ENCODE data around the gene LRRC3. TPM values are rescaled to one million over a fixed set of nuclear protein-coding genes. Genes with fewer than 3 reads are reported as not detected.

Gene LRRC3
- total RNA-seq, 3 donors from 2014 or later (not counting 1 experiment from before 2014, with no cell fraction given): 0.36 to 0.50 (median 0.38) TPM

- H3K36me3 Mint-ChIP-seq: no peaks in the 10 kb centered on the region
- Histone ChIP-seq H3K4me1 (ENCODE audit: control insufficient read depth, insufficient read depth, low read length) (no peaks in the 10 kb centered on the region), H3K27ac (ENCODE audit: low read length) (no peak overlapping the region), H3K9me3 (ENCODE audit: control insufficient read depth, insufficient read depth, low read length) (no peaks in the 10 kb centered on the region), H3K36me3 (ENCODE audit: control insufficient read depth, insufficient read depth, low read length) (peaks cover 6% of the 10 kb centered on the region), H3K4me3 (ENCODE audit: low read length) (no peak overlapping the region), H3K27me3 (ENCODE audit: control insufficient read depth, insufficient read depth, low read length) (no peaks in the 10 kb centered on the region)
- 89% methylated on average over 13 of the region's 14 CpGs for WGBS (ENCODE audit: insufficient coverage)
- no peak for DNase-seq
- TF ChIP-seq, protein P1, sequence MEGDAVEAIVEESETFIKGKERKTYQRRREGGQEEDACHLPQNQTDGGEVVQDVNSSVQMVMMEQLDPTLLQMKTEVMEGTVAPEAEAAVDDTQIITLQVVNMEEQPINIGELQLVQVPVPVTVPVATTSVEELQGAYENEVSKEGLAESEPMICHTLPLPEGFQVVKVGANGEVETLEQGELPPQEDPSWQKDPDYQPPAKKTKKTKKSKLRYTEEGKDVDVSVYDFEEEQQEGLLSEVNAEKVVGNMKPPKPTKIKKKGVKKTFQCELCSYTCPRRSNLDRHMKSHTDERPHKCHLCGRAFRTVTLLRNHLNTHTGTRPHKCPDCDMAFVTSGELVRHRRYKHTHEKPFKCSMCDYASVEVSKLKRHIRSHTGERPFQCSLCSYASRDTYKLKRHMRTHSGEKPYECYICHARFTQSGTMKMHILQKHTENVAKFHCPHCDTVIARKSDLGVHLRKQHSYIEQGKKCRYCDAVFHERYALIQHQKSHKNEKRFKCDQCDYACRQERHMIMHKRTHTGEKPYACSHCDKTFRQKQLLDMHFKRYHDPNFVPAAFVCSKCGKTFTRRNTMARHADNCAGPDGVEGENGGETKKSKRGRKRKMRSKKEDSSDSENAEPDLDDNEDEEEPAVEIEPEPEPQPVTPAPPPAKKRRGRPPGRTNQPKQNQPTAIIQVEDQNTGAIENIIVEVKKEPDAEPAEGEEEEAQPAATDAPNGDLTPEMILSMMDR (IDR thresholded peaks at IDR 0.05): no peak
- ATAC-seq: no peak
- intact Hi-C loops (cut with micrococcal nuclease): no loop called here
- H3K4me1 Mint-ChIP-seq: peaks cover 5 to 20% of the 10 kb centered on the region in 2 donors
- H3K9me3 Mint-ChIP-seq: peaks cover 5 to 6% of the 10 kb centered on the region in 2 donors
- no peak overlapping the region for H3K4me3 Mint-ChIP-seq
- H3K27me3 Mint-ChIP-seq (ENCODE audit: low read depth in 2 of 2): no peaks in the 10 kb centered on the region
- H3K27ac Mint-ChIP-seq: peak overlapping the region; percentile 70 to 85
These were observed 34.7 kb upstream of the LRRC3 start for GRCh38 chr21:44420416-44421205.

- Mint-ChIP-seq H3K27me3 (ENCODE audit: low read depth in 2 of 2) (no peaks in the 10 kb centered on the region), H3K4me1 (peaks cover 5 to 20% of the 10 kb centered on the region in 2 donors), H3K4me3 (no peak overlapping the region), H3K9me3 (peaks cover 5 to 6% of the 10 kb centered on the region in 2 donors), H3K27ac (no peak overlapping the region), H3K36me3 (no peaks in the 10 kb centered on the region)
- Histone ChIP-seq H3K4me1 (ENCODE audit: control insufficient read depth, insufficient read depth, low read length) (no peaks in the 10 kb centered on the region), H3K36me3 (ENCODE audit: control insufficient read depth, insufficient read depth, low read length) (peaks cover 6% of the 10 kb centered on the region), H3K27ac (ENCODE audit: low read length) (no peak overlapping the region), H3K9me3 (ENCODE audit: control insufficient read depth, insufficient read depth, low read length) (no peaks in the 10 kb centered on the region), H3K4me3 (ENCODE audit: low read length) (no peak overlapping the region), H3K27me3 (ENCODE audit: control insufficient read depth, insufficient read depth, low read length) (no peaks in the 10 kb centered on the region)
- DNase-seq (no peak), ATAC-seq (no peak)
- TF ChIP-seq, protein P1 (IDR thresholded peaks at IDR 0.05): no peak
- intact Hi-C loops (cut with micrococcal nuclease): no loop called here
- WGBS (ENCODE audit: insufficient coverage): 94% methylated on average over 20 of the region's 26 CpGs
These were observed 33.1 kb upstream of the LRRC3 start for GRCh38 chr21:44421901-44422840.

GRCh38 chr21:44423312-44423821 lies 31.9 kb upstream of the LRRC3 start:
- Mint-ChIP-seq H3K4me3 (no peak overlapping the region), H3K27me3 (ENCODE audit: low read depth in 2 of 2) (no peaks in the 10 kb centered on the region), H3K27ac (peak overlapping the region in 1 of 2 donors; percentile 35), H3K4me1 (peaks cover 5 to 25% of the 10 kb centered on the region in 2 donors), H3K36me3 (no peaks in the 10 kb centered on the region), H3K9me3 (peaks cover 5 to 6% of the 10 kb centered on the region in 2 donors)
- H3K9me3 ChIP-seq (ENCODE audit: control insufficient read depth, insufficient read depth, low read length): peaks cover 3% of the 10 kb centered on the region
- 81% methylated on average over 11 of the region's 12 CpGs for WGBS (ENCODE audit: insufficient coverage)
- H3K4me3 ChIP-seq (ENCODE audit: low read length): no peak overlapping the region
- peaks cover 6% of the 10 kb centered on the region for H3K36me3 ChIP-seq (ENCODE audit: control insufficient read depth, insufficient read depth, low read length)
- DNase-seq (no peak), ATAC-seq (no peak)
- intact Hi-C loops (cut with micrococcal nuclease): no loop called here
- TF ChIP-seq, protein P1 (IDR thresholded peaks at IDR 0.05): no peak
- H3K27me3 ChIP-seq (ENCODE audit: control insufficient read depth, insufficient read depth, low read length): no peaks in the 10 kb centered on the region
- H3K27ac ChIP-seq (ENCODE audit: low read length): no peak overlapping the region
- H3K4me1 ChIP-seq (ENCODE audit: control insufficient read depth, insufficient read depth, low read length): no peaks in the 10 kb centered on the region

All from natural killer cell (primary cell).